ENCODE measurements around the gene ALOXE3.

DNA sequence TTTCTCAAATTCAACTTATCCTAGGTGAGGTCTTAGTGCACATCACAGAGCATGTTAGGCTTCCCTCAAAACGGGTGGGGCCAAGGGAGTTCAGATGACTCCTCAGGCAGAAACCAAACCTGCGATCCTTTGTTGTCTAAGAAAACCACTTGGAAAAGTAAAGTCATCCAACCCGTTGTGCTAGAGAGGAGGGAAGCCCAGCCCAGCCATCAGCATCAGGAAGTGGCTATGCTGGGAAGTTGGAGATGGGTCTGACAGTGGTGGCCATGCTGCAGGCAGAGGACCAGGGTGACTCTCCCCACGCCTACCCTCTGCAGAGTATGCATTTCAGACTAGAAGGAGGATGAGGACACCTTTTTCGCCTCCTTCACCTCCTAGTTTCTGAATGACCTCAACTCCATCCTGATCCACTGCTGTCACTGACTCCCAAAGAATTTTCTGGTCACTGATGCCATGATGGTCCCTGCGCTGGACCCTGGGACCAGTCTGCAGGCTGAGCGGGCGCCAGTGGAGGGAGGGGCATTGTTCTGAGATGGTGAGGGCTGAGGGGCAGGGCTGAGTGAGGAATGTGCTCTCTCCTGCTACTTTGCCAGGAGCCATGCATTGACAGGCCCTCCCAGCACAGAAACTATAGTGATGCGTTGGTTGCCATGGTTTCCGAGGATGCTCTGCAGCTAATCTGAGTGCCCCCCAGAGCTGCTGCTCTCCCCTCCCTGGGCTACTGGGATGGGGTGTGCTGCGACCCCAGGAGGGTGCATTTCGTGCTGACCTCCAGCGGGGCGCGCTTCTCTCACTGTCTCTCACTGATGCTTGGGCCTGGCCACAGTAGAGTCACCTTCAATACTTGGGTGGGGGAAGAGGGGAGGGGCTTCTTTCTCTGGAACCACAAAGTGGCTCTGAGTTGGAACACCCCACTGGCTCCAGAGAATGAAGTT, 51.2 kb downstream of the ALOXE3 start:
- TF ChIP-seq, protein P1, sequence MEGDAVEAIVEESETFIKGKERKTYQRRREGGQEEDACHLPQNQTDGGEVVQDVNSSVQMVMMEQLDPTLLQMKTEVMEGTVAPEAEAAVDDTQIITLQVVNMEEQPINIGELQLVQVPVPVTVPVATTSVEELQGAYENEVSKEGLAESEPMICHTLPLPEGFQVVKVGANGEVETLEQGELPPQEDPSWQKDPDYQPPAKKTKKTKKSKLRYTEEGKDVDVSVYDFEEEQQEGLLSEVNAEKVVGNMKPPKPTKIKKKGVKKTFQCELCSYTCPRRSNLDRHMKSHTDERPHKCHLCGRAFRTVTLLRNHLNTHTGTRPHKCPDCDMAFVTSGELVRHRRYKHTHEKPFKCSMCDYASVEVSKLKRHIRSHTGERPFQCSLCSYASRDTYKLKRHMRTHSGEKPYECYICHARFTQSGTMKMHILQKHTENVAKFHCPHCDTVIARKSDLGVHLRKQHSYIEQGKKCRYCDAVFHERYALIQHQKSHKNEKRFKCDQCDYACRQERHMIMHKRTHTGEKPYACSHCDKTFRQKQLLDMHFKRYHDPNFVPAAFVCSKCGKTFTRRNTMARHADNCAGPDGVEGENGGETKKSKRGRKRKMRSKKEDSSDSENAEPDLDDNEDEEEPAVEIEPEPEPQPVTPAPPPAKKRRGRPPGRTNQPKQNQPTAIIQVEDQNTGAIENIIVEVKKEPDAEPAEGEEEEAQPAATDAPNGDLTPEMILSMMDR (conservative IDR thresholded peaks at IDR 0.05; ENCODE audit: low read length), result no peak
- no peak for TF ChIP-seq EZH2phosphoT487 (IDR thresholded peaks at IDR 0.05; ENCODE audit: borderline replicate concordance)
